ENCODE measurements around the gene PRKCZ.
A peak's percentile ranks its signal among the peaks of the same experiment; 100 is the strongest.

The PRKCZ gene

GRCh38 chr1:2194898-2195673, 144.9 kb downstream of the PRKCZ start:
- peak; percentile 89 for DNase-seq (ENCODE audit: low spot score)

GRCh38 chr1:2195785-2196184, 145.6 kb downstream of the PRKCZ start:
- DNase-seq (ENCODE audit: low spot score): no peak

- DNase-seq (ENCODE audit: low spot score): no peak
These were observed 146.9 kb downstream of the PRKCZ start for GRCh38 chr1:2196901-2197638.

- DNase-seq (ENCODE audit: low spot score): no peak
These were observed 147.5 kb downstream of the PRKCZ start for GRCh38 chr1:2197707-2198165.

- DNase-seq (ENCODE audit: low spot score): no peak
These were observed 148.4 kb downstream of the PRKCZ start for GRCh38 chr1:2198571-2198970.

GRCh38 chr1:2199042-2199810, 149.0 kb downstream of the PRKCZ start:
- peak; percentile 91 for DNase-seq (ENCODE audit: low spot score)

GRCh38 chr1:2200308-2200943, 150.2 kb downstream of the PRKCZ start:
- DNase-seq (ENCODE audit: low spot score): no peak

GRCh38 chr1:2201062-2201461, 150.9 kb downstream of the PRKCZ start:
- no peak for DNase-seq (ENCODE audit: low spot score)

- no peak for DNase-seq (ENCODE audit: low spot score)
These were observed 151.9 kb downstream of the PRKCZ start for GRCh38 chr1:2202008-2202575.

- DNase-seq (ENCODE audit: low spot score): no peak
These were observed 152.8 kb downstream of the PRKCZ start for GRCh38 chr1:2202843-2203601.

- no peak for DNase-seq (ENCODE audit: low spot score)
These were observed 153.6 kb downstream of the PRKCZ start for GRCh38 chr1:2203671-2204414.

GRCh38 chr1:2204415-2205190, 154.4 kb downstream of the PRKCZ start:
- DNase-seq (ENCODE audit: low spot score): no peak

GRCh38 chr1:2205191-2205952, 155.2 kb downstream of the PRKCZ start:
- DNase-seq (ENCODE audit: low spot score): peak; percentile 95

GRCh38 chr1:2206813-2207487, 156.7 kb downstream of the PRKCZ start:
- no peak for DNase-seq (ENCODE audit: low spot score)

GRCh38 chr1:2208309-2209239, 158.4 kb downstream of the PRKCZ start:
- DNase-seq (ENCODE audit: low spot score): no peak

- no peak for DNase-seq (ENCODE audit: low spot score)
These were observed 159.3 kb downstream of the PRKCZ start for GRCh38 chr1:2209400-2210083.

Data from CD4-positive, alpha-beta T cell treated with Interleukin-6 at 100 ng/mL for 8 hours (primary cell).